ENCODE data around the gene LMO3.

- TF ChIP-seq TOX (CRISPR knock-in tag; IDR thresholded peaks at IDR 0.05; ENCODE audit: borderline replicate concordance) = no peak
- no peak for TF ChIP-seq ZNF8 (CRISPR knock-in tag; IDR thresholded peaks at IDR 0.05)
- no peak for TF ChIP-seq PPARA (CRISPR knock-in tag; IDR thresholded peaks at IDR 0.05; ENCODE audit: borderline replicate concordance)
Observed at GRCh38 chr12:16545836-16546235, 60.1 kb downstream of the LMO3 start.

Data from SK-N-SH treated with all-trans-retinoic acid at 6 μM for 48 hours (cell line).